Mesenchymal stem cell (in vitro differentiated cells and primary cell): ENCODE results near the gene CCDC102A.

ENCODE experiments used
- DNase-seq: peaks from one replicate; pipeline ENCODE4 v3.0.0-alpha.2; 2013
- H2AFZ ChIP-seq: one replicate; pipeline ENCODE4 v1.6.1; 2013; ENCODE audit warnings: low read depth, mild to moderate bottlenecking, control low read depth, inconsistent platforms, low read length, moderate library complexity
- H2AK5ac ChIP-seq: 2 replicates; pipeline ENCODE4 v1.6.1; 2013; ENCODE audit warnings: low read length, moderate library complexity, mild to moderate bottlenecking, inconsistent platforms; ENCODE audit not compliant: severe bottlenecking
- H2BK120ac ChIP-seq: one replicate; pipeline ENCODE4 v1.6.1; 2013; ENCODE audit warnings: low read depth, mild to moderate bottlenecking, inconsistent platforms, low read length, moderate library complexity
- H2BK12ac ChIP-seq, 2 experiments: one replicate each; pipeline ENCODE4 v1.6.1; 2013; ENCODE audit warnings: inconsistent platforms in 2 of 2, low read length in 2 of 2, mild to moderate bottlenecking in 2 of 2, moderate library complexity in 2 of 2, control low read depth in 1 of 2
- H2BK15ac ChIP-seq: one replicate; pipeline ENCODE4 v1.6.1; 2013; ENCODE audit warnings: mild to moderate bottlenecking, low read depth, inconsistent platforms; ENCODE audit not compliant: poor library complexity, severe bottlenecking
- H2BK5ac ChIP-seq: 2 replicates; pipeline ENCODE4 v1.6.1; 2013; ENCODE audit warnings: low read depth, mild to moderate bottlenecking, low read length, control low read depth, inconsistent platforms; ENCODE audit not compliant: poor library complexity, severe bottlenecking
- H3K14ac ChIP-seq, 2 experiments: one replicate each; pipeline ENCODE4 v1.6.1; 2013; ENCODE audit warnings: inconsistent platforms in 2 of 2, low read length in 2 of 2, control low read depth in 1 of 2, mild to moderate bottlenecking in 1 of 2, moderate library complexity in 1 of 2
- H3K18ac ChIP-seq, 2 experiments: one replicate each; pipeline ENCODE4 v1.6.1; 2013; ENCODE audit warnings: inconsistent platforms in 2 of 2, low read length in 2 of 2, control low read depth in 1 of 2, low read depth in 1 of 2, mild to moderate bottlenecking in 1 of 2
- H3K23ac ChIP-seq, 2 experiments: one replicate each; pipeline ENCODE4 v1.6.1; 2013; ENCODE audit warnings: inconsistent platforms in 2 of 2, low read length in 2 of 2, mild to moderate bottlenecking in 2 of 2, moderate library complexity in 2 of 2, control low read depth in 1 of 2
- H3K27ac ChIP-seq: 2 replicates; pipeline ENCODE4 v1.5.1; 2013; ENCODE audit warnings: mild to moderate bottlenecking, moderate library complexity, low read length, control low read depth, inconsistent platforms; ENCODE audit not compliant: poor library complexity, severe bottlenecking
- H3K27me3 ChIP-seq, 2 experiments: 2 replicates each; pipeline versions ENCODE4 v1.6.1 to v1.7.0; 2013; ENCODE audit warnings: low read length in 2 of 2, mild to moderate bottlenecking in 2 of 2, moderate library complexity in 2 of 2, control low read depth in 1 of 2, inconsistent platforms in 1 of 2; ENCODE audit not compliant: control insufficient read depth in 1 of 2, insufficient read depth in 1 of 2
- H3K36me3 ChIP-seq, 2 experiments: 2 replicates each; pipeline versions ENCODE4 v1.6.1 to v1.7.0; 2013; ENCODE audit warnings: low read length in 2 of 2, control low read depth in 1 of 2, inconsistent platforms in 1 of 2, low read depth in 1 of 2, mild to moderate bottlenecking in 1 of 2; ENCODE audit not compliant: insufficient read depth in 2 of 2, control insufficient read depth in 1 of 2
- H3K4ac ChIP-seq, 2 experiments: one replicate each; pipeline ENCODE4 v1.6.1; 2013; ENCODE audit warnings: inconsistent platforms in 2 of 2, low read length in 2 of 2, mild to moderate bottlenecking in 2 of 2, moderate library complexity in 2 of 2, control low read depth in 1 of 2, low read depth in 1 of 2
- H3K4me1 ChIP-seq: 2 replicates; pipeline ENCODE4 v1.6.1; 2013; ENCODE audit warnings: low read depth, low read length, control low read depth; ENCODE audit not compliant: control insufficient read depth, insufficient read depth
- H3K4me2 ChIP-seq: 2 replicates; pipeline ENCODE4 v1.6.1; 2013; ENCODE audit warnings: low read length, mild to moderate bottlenecking, inconsistent platforms; ENCODE audit not compliant: poor library complexity, severe bottlenecking
- H3K4me3 ChIP-seq, 2 experiments: 2 replicates each; pipeline versions ENCODE4 v1.5.1 to v1.7.0; 2013; ENCODE audit warnings: low read length in 2 of 2, mild to moderate bottlenecking in 2 of 2, control low read depth in 1 of 2, low read depth in 1 of 2; ENCODE audit not compliant: insufficient read depth in 1 of 2
- H3K79me1 ChIP-seq: replicated peaks from 2 replicates; pipeline ENCODE4 v1.6.1; 2013; ENCODE audit warnings: mild to moderate bottlenecking, control low read depth, low read length, inconsistent platforms; ENCODE audit not compliant: poor library complexity, severe bottlenecking
- H3K9ac ChIP-seq: 2 replicates; pipeline ENCODE4 v1.7.0; 2013; ENCODE audit warnings: mild to moderate bottlenecking, low read length, moderate library complexity
- H3K9me3 ChIP-seq: 2 replicates; pipeline ENCODE4 v1.7.0; 2013; ENCODE audit warnings: mild to moderate bottlenecking, low read length; ENCODE audit not compliant: control insufficient read depth
- H4K8ac ChIP-seq: one replicate; pipeline ENCODE4 v1.6.1; 2013; ENCODE audit warnings: inconsistent platforms, mild to moderate bottlenecking, low read length, moderate library complexity
- H4K91ac ChIP-seq: one replicate; pipeline ENCODE4 v1.6.1; 2013; ENCODE audit warnings: mild to moderate bottlenecking, low read length, inconsistent platforms
- WGBS: methylation state at CpG from one replicate; pipeline ENCODE4 v1.1.7; 2013; ENCODE audit warnings: mixed read lengths; 5-methylcytosine and 5-hydroxymethylcytosine counted together

The CCDC102A gene

GRCh38 chr16:57462209-57462977, 74.0 kb downstream of the CCDC102A start, which contains the start of gene POLR2C:
POLR2C (plus strand) TSS chr16:57462679; CDS start chr16:57462725, 46 bp downstream.
- Histone ChIP-seq H3K27ac (no peak within 1 kb of the TSS), H3K4me3 (peak within 1 kb of the TSS; percentile 72 to 96), H2BK15ac (peak within 1 kb of the TSS; percentile 13), H3K4ac (peak within 1 kb of the TSS; percentile 15 to 88), H2BK12ac (no peak within 1 kb of the TSS), H3K18ac (peak within 1 kb of the TSS; percentile 68 to 73), H3K4me2 (peak within 1 kb of the TSS; percentile 68), H3K9me3 (no peaks in the 10 kb centered on the region), H3K23ac (peak within 1 kb of the TSS in 1 of 2 experiments; percentile 23), H2BK5ac (no peak within 1 kb of the TSS), H3K9ac (peak within 1 kb of the TSS; percentile 94), H4K8ac (no peak within 1 kb of the TSS), H4K91ac (peak within 1 kb of the TSS; percentile 55), H3K4me1 (peaks cover 8% of the 10 kb centered on the region), H3K27me3 (no peaks in the 10 kb centered on the region), H3K36me3 (peaks cover 41 to 75% of the 10 kb centered on the region in 2 experiments), H2AFZ (no peak within 1 kb of the TSS), H3K14ac (peak within 1 kb of the TSS in 1 of 2 experiments; percentile 70), H3K79me1 (peaks cover 8% of the 10 kb centered on the region), H2AK5ac (no peak within 1 kb of the TSS), H2BK120ac (peak within 1 kb of the TSS; percentile 8)
- DNase-seq: peak; percentile 88
- 1% methylated on average over 40 of the region's 47 CpGs for WGBS
